PC-9 (cell line): ENCODE measurements around the gene ZNF808.
"Not testable (repeated sequence)": the region's sequence is repeated elsewhere in the genome, so short reads cannot be mapped to it uniquely, and the experiment has no call there.

Experiments used
- CTCF ChIP-seq: fragments of 200-600 bp; sonication (generic); conservative IDR thresholded peaks from 2 replicates; pipeline ENCODE4 v1.6.1; 2017; ENCODE audit warnings: mixed run types, antibody characterized with exemption, mild to moderate bottlenecking, moderate library complexity
- EZH2 ChIP-seq: fragments of 200-600 bp; sonication (generic); IDR thresholded peaks from 2 replicates; pipeline ENCODE4 v1.8.0; 2017; ENCODE audit warnings: antibody characterized with exemption, low read depth

- TF ChIP-seq CTCF, EZH2: not testable (repeated sequence)
These were observed 66.0 kb downstream of the ZNF808 start for GRCh38 chr19:52593441-52593840.
